G401 (cell line): Measurements from ENCODE around the gene CNTROB. TPM values are rescaled to one million over a fixed set of nuclear protein-coding genes. Genes with fewer than 3 reads are reported as not detected.

Experiments
- total RNA-seq: library from RNA; depleted of rRNA; stranded (reverse); fragments of >200 nt; shearing (Covaris generic); gene quantifications from 2 replicates; pipeline ENCODE4 v1.2.3, GENCODE V29; 2014; rRNA removed

The CNTROB gene
- total RNA-seq, 1 experiment from 2014 or later, result 29.3 TPM

Other genes with a start within 250 kb of the CNTROB start
- 23.5 and 26.4 TPM in 2 replicates for gene TP53, start 244.7 kb upstream of the CNTROB start, total RNA-seq
- gene WRAP53, start 243.7 kb upstream of the CNTROB start, total RNA-seq, result 27.2 and 33.5 TPM in 2 replicates
- gene EFNB3, start 227.0 kb upstream of the CNTROB start, total RNA-seq, result 13.1 and 16.8 TPM in 2 replicates
- gene DNAH2, start 214.5 kb upstream of the CNTROB start, total RNA-seq, result 0.03 TPM in 1 of 2 replicates, not detected in the other
- gene KDM6B, start 98.0 kb upstream of the CNTROB start, total RNA-seq, result 0.34 and 0.37 TPM in 2 replicates
- 0.37 TPM in 1 of 2 replicates, not detected in the other for gene TMEM88, start 77.1 kb upstream of the CNTROB start, total RNA-seq
- 97.3 and 101 TPM in 2 replicates for gene NAA38, start 74.6 kb upstream of the CNTROB start, total RNA-seq
- 8.5 and 10.0 TPM in 2 replicates for gene CYB5D1, start 74.2 kb upstream of the CNTROB start, total RNA-seq
- gene CHD3, start 43.4 kb upstream of the CNTROB start, total RNA-seq, result 34.1 and 41.5 TPM in 2 replicates
- gene RNF227, start 15.9 kb upstream of the CNTROB start, total RNA-seq, result 3.5 and 16.7 TPM in 2 replicates
- gene KCNAB3, start 2.4 kb upstream of the CNTROB start, total RNA-seq, result 0.49 TPM in 1 of 2 replicates, not detected in the other
- 6.1 and 7.8 TPM in 2 replicates for gene TRAPPC1, start 260 bp upstream of the CNTROB start, total RNA-seq
- 0.06 TPM in 1 of 2 replicates, not detected in the other for gene GUCY2D, start 70.4 kb downstream of the CNTROB start, total RNA-seq
- not detected in 2 replicates for gene ALOX15B, start 106.9 kb downstream of the CNTROB start, total RNA-seq
- not detected in 2 replicates for gene ALOX12B, start 155.5 kb downstream of the CNTROB start, total RNA-seq
- 0.85 TPM in 1 of 2 replicates, not detected in the other for gene ALOXE3, start 186.3 kb downstream of the CNTROB start, total RNA-seq
- 1.1 and 3.9 TPM in 2 replicates for gene HES7, start 191.9 kb downstream of the CNTROB start, total RNA-seq
- 29.0 and 34.0 TPM in 2 replicates for gene PER1, start 220.2 kb downstream of the CNTROB start, total RNA-seq
- gene VAMP2, start 230.7 kb downstream of the CNTROB start, total RNA-seq, result 1.0 and 1.4 TPM in 2 replicates
- 37.8 and 60.6 TPM in 2 replicates for gene TMEM107, start 244.2 kb downstream of the CNTROB start, total RNA-seq